GM12878 (cell line): ENCODE data around the gene EPHB1. TPM values are rescaled to one million over a fixed set of nuclear protein-coding genes. Genes with fewer than 3 reads are reported as not detected.

Experiments used
- ATAC-seq: fragments of 200-7000 bp; cut with Tn5 transposase; 3 replicates; pipeline ENCODE4 v1.9.1; 2020; ENCODE audit warnings: mild to moderate bottlenecking, moderate library complexity
- BruUV-seq: library from RNA; stranded (reverse); fragments of 400-500 nt; replicated peaks from 2 replicates; lab custom pipeline; 2021; lab: Mats Ljungman, UMichigan
- CTCF ChIA-PET: fragments of 300-600 bp; sonication (Branson Sonifier 250); formaldehyde crosslinking; extraction: SDS; loops from one replicate; lab custom pipeline; 2021; ENCODE audit warnings: inconsistent platforms; lab: Yijun Ruan, JAX
- POLR2A ChIA-PET: fragments of 350-600 bp; formaldehyde crosslinking; extraction: SDS; loops from one replicate; lab custom pipeline; 2021; ENCODE audit warnings: inconsistent platforms; lab: Charles Lee
- RAD21 ChIA-PET: fragments of 300-600 bp; sonication (Branson Sonifier 250); formaldehyde crosslinking; loops from one replicate; lab custom pipeline; 2023; ENCODE audit warnings: antibody characterized with exemption; ENCODE audit not compliant: unreplicated experiment; lab: Charles Lee
- SMC1A ChIA-PET: fragments of 300-600 bp; sonication (Branson Sonifier 250); formaldehyde crosslinking; loops from one replicate; lab custom pipeline; 2023; ENCODE audit not compliant: unreplicated experiment, uncharacterized antibody; lab: Charles Lee
- DNase-seq: peaks from one replicate; pipeline ENCODE4 v3.0.0-alpha.2; 2011; ENCODE audit warnings: low read depth, low spot score
- FAIRE-seq: peaks from 3 replicates; lab custom pipeline; 2011; peaks lifted over from hg19 to GRCh38; lab: Jason Lieb, UNC
- H2AFZ ChIP-seq: 2 replicates; pipeline ENCODE4 v1.6.0; 2011; ENCODE audit warnings: low read depth, low read length, control low read depth; ENCODE audit not compliant: control insufficient read depth
- H3K27ac ChIP-seq: 2 replicates; pipeline ENCODE4 v1.5.1; 2011; ENCODE audit warnings: control low read depth; ENCODE audit not compliant: control insufficient read depth, insufficient read depth
- H3K27me3 ChIP-seq, 2 experiments: replicated peaks in 1 of 2; 2 replicates each; pipeline versions ENCODE4 v1.6.0 to v1.6.1; 2011; ENCODE audit warnings: low read length in 1 of 2; ENCODE audit not compliant: control insufficient read depth in 2 of 2, insufficient read depth in 2 of 2
- H3K36me3 ChIP-seq, 2 experiments: 2 replicates each; pipeline ENCODE4 v1.5.1; 2011; ENCODE audit warnings: low read length in 1 of 2; ENCODE audit not compliant: control insufficient read depth in 2 of 2, insufficient read depth in 2 of 2
- H3K4me1 ChIP-seq: 2 replicates; pipeline ENCODE4 v1.6.1; 2011; ENCODE audit warnings: mild to moderate bottlenecking, low read length, moderate library complexity, mixed read lengths; ENCODE audit not compliant: control insufficient read depth, insufficient read depth
- H3K4me2 ChIP-seq: 2 replicates; pipeline ENCODE4 v1.6.0; 2011; ENCODE audit warnings: control low read depth; ENCODE audit not compliant: control insufficient read depth, insufficient read depth
- H3K4me3 ChIP-seq: fragments of 200-600 bp; sonication (generic); 2 replicates; pipeline ENCODE4 v1.5.1; 2016
- H3K79me2 ChIP-seq: 2 replicates; pipeline ENCODE4 v1.6.0; 2011; ENCODE audit warnings: low read length; ENCODE audit not compliant: control insufficient read depth, insufficient read depth
- H3K9ac ChIP-seq: 2 replicates; pipeline ENCODE4 v1.8.0; 2011; ENCODE audit warnings: low read length, control low read depth, mixed read lengths; ENCODE audit not compliant: control insufficient read depth, insufficient read depth
- H3K9me3 ChIP-seq: replicated peaks from 3 replicates; pipeline ENCODE4 v1.5.1; 2011; ENCODE audit warnings: mild to moderate bottlenecking, low read length; ENCODE audit not compliant: control insufficient read depth, insufficient read depth
- H4K20me1 ChIP-seq: 2 replicates; pipeline ENCODE4 v1.6.0; 2011; ENCODE audit not compliant: control insufficient read depth, insufficient read depth
- ATF7 ChIP-seq: fragments of 450-650 bp; IDR thresholded peaks from 2 replicates; pipeline ENCODE4 v1.6.1; 2016; ENCODE audit warnings: low read depth, mild to moderate bottlenecking
- DPF2 ChIP-seq: fragments of 450-650 bp; IDR thresholded peaks from 2 replicates; pipeline ENCODE4 v1.6.1; 2017; ENCODE audit warnings: mild to moderate bottlenecking
- IKZF1 ChIP-seq: fragments of 450-650 bp; conservative IDR thresholded peaks from 2 replicates; pipeline ENCODE4 v1.6.1; 2017; ENCODE audit warnings: antibody characterized with exemption, mild to moderate bottlenecking
- IRF4 ChIP-seq: IDR thresholded peaks from 2 replicates; pipeline ENCODE4 v1.6.1; 2011; ENCODE audit warnings: low read depth, low read length
- KDM1A ChIP-seq: fragments of 200-600 bp; sonication (generic); IDR thresholded peaks from 2 replicates; pipeline ENCODE4 v1.6.1; 2016; ENCODE audit warnings: borderline replicate concordance
- SPI1 ChIP-seq: IDR thresholded peaks from 2 replicates; pipeline ENCODE4 v1.6.1; 2011; ENCODE audit warnings: low read depth, mild to moderate bottlenecking, low read length, moderate library complexity, borderline replicate concordance; ENCODE audit not compliant: insufficient read depth
- TCF12 ChIP-seq: IDR thresholded peaks from 2 replicates; pipeline ENCODE4 v1.6.1; 2011; ENCODE audit warnings: low read depth, mild to moderate bottlenecking, low read length
- WGBS: methylation state at CpG from one replicate; pipeline ENCODE4 v1.1.6; 2016; ENCODE audit warnings: low lambda C conversion rate; ENCODE audit not compliant: insufficient replicate concordance, insufficient coverage; ENCODE audit errors: missing lambda C conversion rate; 5-methylcytosine and 5-hydroxymethylcytosine counted together
- in situ Hi-C: fragments of 300-500 bp; cut with MboI; formaldehyde crosslinking; loops from 9 replicates; pipeline ENCODE4 v1.14.3; 2018; ENCODE audit warnings: mixed read lengths
- intact Hi-C: fragments of 100-400 bp; cut with micrococcal nuclease; formaldehyde crosslinking; loops from one replicate; pipeline ENCODE4 v1.14.2; 2022; ENCODE audit not compliant: unreplicated experiment
- polyA plus RNA-seq, 11 experiments: library from polyadenylated mRNA; depleted of rRNA in 4 of 11; unstranded in 6 of 11; stranded (reverse) in 5 of 11; fragments of >200 nt; fragmentation: Nextera tagmentation in 4 of 11; fragmentation: Illumina TruSeq in 1 of 11; extraction: Ambion mirVana in 4 of 11; extraction: Trizol in 1 of 11; gene quantifications; 1 replicate in 1 of 11; 2 replicates in 10 of 11; pipeline versions ENCODE4 v1.2.1 to v1.2.3, GENCODE V29; 2011 to 2016; ENCODE audit warnings: inconsistent platforms in 2 of 11, missing spikeins in 2 of 11, low read depth in 1 of 11
- total RNA-seq, 4 experiments: library from RNA; depleted of rRNA in 3 of 4; stranded (reverse); fragments of >200 nt in 3 of 4; fragmentation: Illumina TruSeq in 1 of 4; extraction: Trizol in 1 of 4; gene quantifications; 2 replicates each; pipeline versions ENCODE4 v1.2.1 to v1.2.3, GENCODE V29; 2013 to 2021

The EPHB1 gene
- total and polyA plus RNA-seq, 10 of the 15 experiments (the other 5 are each of a cell fraction or from before 2014, with no cell fraction given), result 0.33 to 23.8 (median 1.2) TPM

DNA sequence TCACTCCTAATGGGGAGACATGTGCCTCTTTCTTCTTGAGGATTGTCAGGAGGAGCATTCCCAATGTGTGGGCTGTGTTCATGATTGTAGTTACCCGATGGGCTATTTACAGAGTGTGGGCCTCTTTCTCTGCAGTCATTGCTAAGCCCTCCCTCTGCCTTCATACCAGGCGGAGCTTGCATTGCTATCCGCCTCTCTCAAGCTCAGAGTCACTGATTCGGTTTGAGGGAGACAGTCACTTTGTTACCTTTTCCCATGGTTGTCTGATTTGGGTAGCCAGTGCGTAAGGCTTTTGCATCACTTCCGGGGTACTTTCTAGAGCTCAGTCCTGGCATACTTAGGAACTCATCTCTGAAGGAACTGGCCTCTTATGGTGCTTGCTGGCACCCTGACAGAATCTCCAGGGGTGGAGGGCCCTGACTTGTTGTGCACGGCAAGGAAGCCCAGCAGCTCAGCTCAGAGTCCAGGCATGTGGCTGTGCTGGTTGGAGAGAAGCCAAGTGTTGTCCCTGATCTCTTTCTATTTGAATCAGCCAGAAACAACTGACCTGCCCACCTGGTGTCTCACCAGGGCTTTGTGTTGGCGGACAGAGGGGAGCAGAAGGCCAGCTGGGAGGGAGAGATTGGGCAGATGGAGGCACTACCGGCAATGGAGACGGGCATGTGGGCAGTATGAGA, 79.8 kb downstream of the EPHB1 start:
- Histone ChIP-seq H3K27me3 (no peaks in the 10 kb centered on the region), H3K9me3 (no peaks in the 10 kb centered on the region; the same call in 2 of the 3 replicates), H3K4me3 (no peak overlapping the region), H3K36me3 (peaks cover 0 to 2% of the 10 kb centered on the region in 2 experiments; a peak in 2 of 4 replicates), H3K27ac (no peak overlapping the region), H3K9ac (no peak overlapping the region), H3K79me2 (peaks cover 7% of the 10 kb centered on the region), H4K20me1 (no peaks in the 10 kb centered on the region), H2AFZ (no peak overlapping the region), H3K4me1 (peaks cover 18% of the 10 kb centered on the region), H3K4me2 (no peak overlapping the region)
- intact Hi-C loops (no loop called here), in situ Hi-C loops (no loop called here)
- 34% methylated on average over 10 of the region's 10 CpGs for WGBS
- FAIRE-seq (peak; percentile 38), DNase-seq (no peak), ATAC-seq (peak; percentile 79)
- CTCF ChIA-PET, result interaction anchor here (0.7 to 3.1 kb wide), 3 partner anchors 12 to 22 kb away, joined by 3 to 11 read pairs (median 3); no protein-coding TSS in a partner anchor
- TF ChIP-seq TCF12, result peak; percentile 50; the same call in 1 of the 2 replicates
- TF ChIP-seq SPI1, result no peak
- 0 out of 2 replicates have a peak, but pooled peaks have one; percentile 59 for TF ChIP-seq DPF2
- no peak for TF ChIP-seq ATF7
- peak; percentile 44; the same call in 1 of the 2 replicates for TF ChIP-seq IRF4
- peak; percentile 36; the same call in 1 of the 2 replicates for TF ChIP-seq IKZF1
- no peak for TF ChIP-seq KDM1A
- RAD21 ChIA-PET, result interaction anchor here (0.8 to 2.5 kb wide), 3 partner anchors 30 to 72 kb away, joined by 3 to 8 read pairs (median 3); no protein-coding TSS in a partner anchor
- SMC1A ChIA-PET, result interaction anchor here (0.7 to 2.9 kb wide), 8 partner anchors 8 to 75 kb away, joined by 3 to 9 read pairs (median 4); no protein-coding TSS in a partner anchor
- POLR2A ChIA-PET, result interaction anchor here (0.5 kb wide), 1 partner anchor 1520 kb away, joined by 3 read pairs; no protein-coding TSS in a partner anchor
- no TSS peak for BruUV-seq
